GM19438 (cell line): Measurements from ENCODE around the gene ZNF813.
"Not testable (repeated sequence)": the region's sequence is repeated elsewhere in the genome, so short reads cannot be mapped to it uniquely, and the experiment has no call there.

Experiments used
- ATAC-seq: cut with Tn5 transposase; IDR thresholded peaks from one replicate; pipeline ENCODE4 v1.9.1; 2021; ENCODE audit warnings: low read depth; ENCODE audit not compliant: unreplicated experiment

ZNF813 gene

DNA sequence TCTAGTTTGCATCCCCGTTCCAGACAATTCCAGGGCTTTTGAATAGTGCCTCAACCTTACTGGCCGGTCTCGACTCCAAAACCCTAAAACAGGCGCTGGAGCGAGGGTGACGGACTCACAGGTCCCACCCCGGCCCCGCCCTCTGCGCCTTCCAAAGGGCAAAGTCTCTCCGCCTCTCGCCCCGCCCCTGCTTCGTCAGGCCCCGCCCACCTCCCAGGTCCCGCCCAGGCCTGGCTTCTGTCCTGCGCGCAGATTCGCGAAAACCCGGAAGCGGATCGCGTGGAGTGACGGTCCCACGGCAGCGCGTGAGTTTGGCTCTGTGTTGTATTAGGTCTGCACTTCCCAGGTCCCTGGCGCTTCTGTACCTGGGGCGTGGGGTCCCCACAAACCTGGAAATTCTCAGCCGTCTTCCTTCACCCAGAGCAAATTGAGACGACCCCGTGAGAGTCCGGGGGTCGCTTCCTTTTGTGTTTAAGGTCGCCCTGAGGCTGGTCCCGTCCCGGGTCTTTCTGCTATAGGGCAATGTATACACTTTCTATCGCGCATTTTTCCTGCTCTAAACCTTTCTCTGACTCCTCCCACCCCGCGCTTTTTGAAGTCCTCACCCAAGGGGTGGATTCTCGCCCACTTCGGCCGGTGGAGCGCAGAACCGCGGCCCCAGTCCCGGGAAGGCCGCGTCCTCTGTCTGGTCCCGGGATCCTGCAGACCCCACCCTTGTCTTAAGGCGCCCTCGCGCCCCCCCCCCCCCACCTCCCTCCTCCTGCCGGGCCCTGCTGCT is at the start of gene ZNF813:
ZNF813 (plus strand) TSS at position 249 of the 778 bp plus-strand sequence. CDS start 16,090 bp downstream, outside the sequence.
- peak; percentile 84 for ATAC-seq

DNA sequence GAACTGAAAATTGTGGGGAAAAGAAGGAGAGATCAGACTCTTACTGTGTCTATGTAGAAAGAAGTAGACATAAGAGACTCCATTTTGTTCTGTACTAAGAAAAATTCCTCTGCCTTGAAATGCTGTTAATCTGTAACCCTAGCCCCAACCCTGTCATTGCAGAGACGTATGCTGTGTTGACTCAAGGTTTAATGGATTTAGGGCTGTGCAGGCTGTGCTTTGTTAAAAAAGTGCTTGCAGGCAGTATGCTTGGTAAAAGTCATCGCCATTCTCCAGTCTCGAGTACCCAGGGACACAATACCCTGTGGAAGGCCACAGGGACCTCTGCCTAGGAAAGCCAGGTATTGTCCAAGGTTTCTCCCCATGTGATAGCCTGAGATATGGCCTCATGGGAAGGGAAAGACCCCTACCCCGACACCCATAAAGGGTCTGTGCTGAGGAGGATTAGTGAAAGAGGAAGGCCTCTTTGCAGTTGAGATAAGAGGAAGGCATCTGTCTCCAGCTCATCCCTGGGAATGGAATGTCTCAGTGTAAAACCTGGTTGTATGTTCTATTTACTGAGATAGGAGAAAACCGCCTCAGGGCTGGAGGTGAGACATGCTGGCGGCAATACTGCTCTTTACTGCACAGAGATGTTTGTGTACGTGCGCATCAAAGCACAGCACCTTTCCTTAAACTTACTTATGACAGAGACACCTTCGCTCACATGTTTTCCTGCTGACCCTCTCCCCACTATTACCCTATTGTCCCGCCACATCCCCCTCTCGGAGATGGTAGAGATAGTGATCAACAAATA is 46.8 kb upstream of the ZNF813 start:
- not testable (repeated sequence) for ATAC-seq

DNA sequence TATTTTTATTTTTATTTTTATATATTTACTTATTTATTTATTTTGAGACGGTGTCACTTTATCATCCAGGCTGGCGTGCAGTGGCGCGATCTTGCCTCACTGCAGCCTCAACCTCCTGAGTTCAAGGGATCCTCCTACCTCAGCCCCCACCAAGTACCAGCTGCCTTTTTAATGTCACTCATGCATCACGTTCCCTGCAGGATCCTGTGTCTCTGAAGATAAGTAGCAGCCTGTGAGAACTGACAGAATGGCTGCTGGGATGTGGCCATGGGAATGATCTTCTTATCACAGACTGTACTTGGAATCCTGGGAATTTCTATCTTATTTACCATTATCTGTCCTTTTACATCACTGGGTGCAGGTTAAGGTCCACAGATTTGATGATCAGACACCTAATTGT is 45.0 kb upstream of the ZNF813 start:
- ATAC-seq: no peak

DNA sequence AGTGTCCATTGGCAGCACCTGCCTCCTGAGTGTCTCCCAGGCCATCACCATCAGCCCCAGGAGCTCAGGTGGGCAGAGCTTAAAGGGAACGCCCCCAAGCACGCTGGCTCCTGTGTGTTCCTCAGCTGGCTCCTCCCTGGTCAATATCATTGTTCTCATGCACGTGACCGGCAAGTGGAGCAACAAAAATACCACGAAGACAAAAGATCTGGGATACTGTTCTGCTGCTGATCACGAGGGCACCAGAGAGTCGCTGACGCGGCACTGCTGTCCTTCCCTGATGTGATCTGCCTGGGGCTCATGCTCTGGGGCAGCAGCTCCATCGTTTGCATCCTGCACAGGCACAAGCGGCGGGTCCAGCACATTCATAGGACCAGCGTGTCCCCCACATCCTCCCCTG is 44.5 kb upstream of the ZNF813 start:
- ATAC-seq: not testable (repeated sequence)

DNA sequence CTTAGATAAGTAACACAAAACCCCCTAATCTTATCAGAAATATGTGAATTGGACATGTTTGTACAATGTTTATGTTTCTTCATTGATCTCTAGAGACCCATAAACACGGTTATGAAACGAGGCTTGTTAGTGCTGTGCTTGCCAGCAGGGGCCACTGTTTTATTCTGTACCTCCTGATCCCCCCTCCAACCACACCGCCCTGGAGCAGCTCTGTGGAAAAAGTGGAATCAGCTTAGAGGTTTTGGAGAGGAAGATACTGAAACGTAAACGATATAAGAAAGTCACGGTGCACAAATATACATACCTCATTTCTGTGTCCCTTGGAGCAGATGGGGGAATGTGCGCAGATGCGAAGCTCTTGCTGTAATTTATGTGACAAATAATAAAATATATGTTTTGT is 43.9 kb upstream of the ZNF813 start:
- not testable (repeated sequence) for ATAC-seq

DNA sequence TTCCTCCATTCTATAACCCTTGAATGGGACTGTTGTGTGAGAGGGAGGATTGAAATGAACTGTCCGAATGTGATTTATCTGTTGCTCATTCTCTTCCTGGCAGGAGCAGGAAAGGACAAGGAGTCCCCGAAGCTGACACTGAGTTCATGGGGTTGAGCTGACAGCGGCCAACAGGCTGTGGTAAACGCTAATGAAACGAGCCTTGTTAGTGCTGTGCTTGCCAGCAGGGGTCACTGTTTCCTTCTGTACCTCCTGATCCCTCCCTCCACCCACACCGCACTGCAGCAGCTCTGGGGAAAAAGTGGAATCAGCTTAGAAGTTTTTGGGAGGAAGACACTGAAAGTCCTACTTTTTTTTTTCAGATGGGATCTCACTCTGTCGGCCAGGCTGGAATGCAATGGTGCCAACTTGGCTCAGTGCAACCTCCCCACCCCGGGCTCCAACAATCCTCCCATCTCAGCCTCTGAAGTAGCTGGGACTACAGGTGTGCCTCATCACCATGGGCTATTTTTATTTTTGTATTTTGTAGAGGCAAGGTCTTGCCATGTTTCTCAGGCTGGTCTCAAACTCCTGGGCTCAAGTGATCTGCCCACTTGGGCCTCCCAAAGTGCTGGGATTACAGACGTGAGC is 42.5 kb upstream of the ZNF813 start:
- no peak for ATAC-seq

DNA sequence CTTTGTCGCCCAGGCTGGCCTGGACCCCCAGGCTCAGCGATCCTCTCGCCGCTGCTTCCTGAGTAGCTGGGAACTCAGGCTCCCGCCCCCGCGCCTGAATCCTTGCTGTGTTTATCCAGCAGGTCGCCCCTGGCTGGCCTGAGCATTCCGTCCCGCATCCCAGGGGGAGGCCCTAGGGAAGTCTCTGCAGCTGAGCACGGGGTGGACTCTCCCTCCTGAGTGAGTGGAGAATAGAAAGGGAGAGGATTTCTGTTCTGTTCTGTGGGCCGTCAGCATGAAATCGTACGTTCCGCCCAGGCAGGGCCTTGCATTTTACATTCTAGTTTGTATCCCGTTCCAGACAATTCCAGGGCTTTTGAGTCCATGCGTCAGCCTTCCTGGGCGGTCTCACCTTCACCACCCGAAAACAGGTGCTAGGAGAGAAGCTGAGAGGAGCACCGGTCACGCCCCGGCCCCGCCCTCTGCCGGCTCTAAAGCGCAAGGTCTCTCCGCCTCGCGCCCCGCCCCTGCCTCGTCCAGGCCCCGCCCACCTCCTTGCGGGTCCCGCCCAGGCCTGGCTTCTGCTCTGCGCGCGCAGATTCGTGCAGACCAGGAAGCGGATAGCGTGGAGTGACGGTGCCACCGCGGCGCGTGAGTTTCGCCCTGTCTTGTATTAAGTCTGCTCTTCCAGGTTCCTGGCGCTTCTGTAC is 36.0 kb upstream of the ZNF813 start, which contains the start of gene ZNF761:
ZNF761 (plus strand) TSS at position 586 of the 689 bp plus-strand sequence. CDS start 15,285 bp downstream, outside the sequence.
- peak; percentile 97 for ATAC-seq

DNA sequence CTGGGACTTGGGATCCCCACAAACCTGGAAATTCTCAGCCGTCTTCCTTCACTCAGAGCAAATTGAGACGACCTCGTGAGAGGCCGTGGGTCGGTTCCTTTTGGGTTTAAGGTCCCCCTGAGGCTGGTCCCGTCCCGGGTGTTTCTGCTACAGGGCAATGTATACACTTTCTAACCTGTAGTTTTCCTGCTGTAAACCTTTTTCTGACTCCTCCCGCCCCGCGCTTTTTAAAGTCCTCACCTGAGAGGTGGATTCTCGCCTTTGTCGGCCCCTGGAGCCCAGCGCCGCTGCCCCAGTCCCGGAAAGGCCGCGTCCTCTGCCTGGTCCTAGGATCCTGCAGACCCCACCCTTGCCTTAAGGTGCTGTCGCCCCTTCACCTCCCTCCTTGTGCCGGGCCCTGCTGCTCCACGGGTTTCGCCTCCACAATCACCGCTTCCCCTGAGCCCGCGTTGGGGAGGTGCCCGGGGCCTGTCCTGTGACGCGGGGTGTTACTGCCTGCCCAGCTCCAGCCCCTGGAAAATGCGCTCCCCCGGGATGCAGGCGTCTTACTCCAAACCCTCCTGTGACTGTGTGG is 35.4 kb upstream of the ZNF813 start:
- ATAC-seq: peak; percentile 19

DNA sequence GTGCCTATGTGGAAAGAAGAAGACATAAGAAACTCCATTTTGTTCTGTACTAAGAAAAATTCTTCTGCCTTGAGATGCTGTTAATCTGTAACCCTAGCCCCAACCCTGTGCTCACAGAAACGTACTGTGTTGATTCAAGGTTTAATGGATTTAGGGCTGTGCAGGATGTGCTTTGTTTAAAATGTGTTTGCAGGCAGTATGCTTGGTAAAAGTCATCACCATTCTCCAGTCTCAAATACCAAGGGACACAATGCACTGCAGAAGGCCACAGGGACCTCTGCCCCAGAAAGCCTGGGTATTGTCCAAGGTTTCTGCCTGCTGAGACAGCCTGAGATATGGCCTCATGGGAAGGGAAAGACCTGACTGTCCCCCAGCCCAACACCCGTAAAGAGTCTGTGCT is 23.7 kb upstream of the ZNF813 start:
- not testable (repeated sequence) for ATAC-seq

DNA sequence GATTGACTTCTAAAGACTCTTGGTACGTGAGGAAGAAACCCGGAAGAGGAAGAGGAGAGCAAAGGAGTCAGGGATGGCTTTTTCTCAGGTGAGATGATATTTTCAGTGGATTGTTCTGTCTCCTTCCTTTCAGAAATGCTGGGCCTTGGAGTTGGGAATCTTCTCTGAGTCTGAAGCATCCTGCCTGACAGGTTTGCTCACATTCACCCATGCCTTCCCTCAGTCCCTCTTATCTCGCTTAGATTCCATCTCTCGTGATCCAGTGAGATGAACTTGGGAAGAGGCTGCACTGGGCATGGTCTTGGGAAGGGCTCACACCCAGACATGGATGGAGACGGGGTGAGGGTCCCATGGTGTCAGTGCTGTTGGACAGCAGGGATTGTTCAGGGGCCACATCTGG is 20.3 kb upstream of the ZNF813 start:
- not testable (repeated sequence) for ATAC-seq

DNA sequence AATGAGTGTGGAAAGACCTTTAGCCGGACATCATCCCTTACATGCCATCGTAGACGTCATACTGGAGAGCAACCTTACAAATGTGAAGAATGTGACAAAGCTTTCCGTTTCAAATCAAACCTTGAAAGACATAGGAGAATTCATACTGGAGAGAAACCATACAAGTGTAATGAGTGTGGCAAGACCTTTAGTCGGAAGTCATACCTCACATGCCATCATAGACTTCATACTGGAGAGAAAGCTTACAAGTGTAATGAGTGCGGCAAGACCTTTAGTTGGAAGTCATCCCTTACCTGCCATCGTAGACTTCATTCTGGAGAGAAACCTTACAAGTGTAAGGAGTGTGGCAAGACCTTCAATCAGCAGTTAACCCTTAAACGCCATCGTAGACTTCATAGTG is 11.7 kb upstream of the ZNF813 start:
- ATAC-seq: no peak

DNA sequence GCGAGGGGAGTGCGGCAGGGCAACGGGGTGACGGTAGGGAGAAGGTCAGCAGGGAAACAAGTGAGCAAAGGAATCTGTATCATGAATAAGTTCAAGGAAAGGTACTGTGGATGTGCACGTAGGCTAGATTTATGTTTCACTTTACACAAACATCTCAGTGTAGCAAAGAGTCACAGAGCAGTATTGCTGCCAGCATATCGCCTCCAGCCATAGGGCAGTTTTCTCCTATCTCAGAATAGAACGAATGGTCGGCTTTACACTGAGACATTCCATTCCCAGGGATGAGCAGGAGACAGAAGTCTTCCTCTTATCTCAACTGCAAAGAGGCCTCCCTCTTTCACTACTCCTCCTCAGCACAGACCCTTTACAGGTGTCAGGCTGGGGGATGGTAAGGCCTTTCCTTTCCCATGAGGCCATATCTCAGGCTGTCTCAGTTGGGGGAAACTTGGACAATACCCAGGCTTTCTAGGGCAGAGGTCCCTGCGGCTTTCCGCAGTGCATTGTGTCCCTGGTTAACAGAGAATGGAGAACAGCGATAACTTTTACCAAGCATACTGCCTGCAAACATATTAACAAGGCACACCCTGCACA is 7.3 kb upstream of the ZNF813 start:
- ATAC-seq: not testable (repeated sequence)

DNA sequence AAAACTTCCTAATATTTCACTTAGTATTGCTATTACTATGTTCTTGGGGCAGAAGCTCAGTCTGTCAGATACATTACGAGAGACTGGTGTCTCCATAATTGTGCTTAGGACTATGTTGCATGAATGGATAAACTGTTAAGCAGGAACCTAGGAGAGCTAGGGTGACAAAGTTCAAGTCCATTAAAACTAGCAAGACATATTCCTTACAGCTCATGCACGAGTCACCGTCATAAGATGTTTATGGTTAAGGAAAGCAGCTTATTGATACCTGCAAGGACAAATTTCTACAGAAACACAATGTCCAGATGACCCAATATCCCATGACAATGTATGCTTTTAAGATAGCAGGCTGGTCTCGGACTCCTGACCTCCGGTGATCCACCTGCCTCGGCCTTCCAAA is 5.7 kb upstream of the ZNF813 start:
- ATAC-seq: no peak

DNA sequence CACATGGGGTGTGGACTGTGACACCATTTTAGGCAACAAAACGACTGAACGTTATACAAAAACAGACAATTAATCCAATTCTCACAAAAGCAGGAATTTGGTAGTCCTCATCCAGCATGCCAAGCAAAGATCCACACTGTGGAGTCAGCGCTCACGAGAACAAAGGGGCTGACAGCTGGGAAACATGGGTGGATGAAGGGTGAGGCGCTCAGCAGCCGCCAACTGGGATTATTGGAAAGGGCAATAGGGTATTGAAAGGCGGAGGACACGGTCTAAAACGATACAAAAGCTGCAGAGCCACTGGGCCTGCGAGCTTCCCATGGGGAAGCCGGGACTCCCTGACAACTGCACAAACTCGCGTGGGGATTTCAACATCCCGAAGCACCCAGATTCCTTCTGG is 4.7 kb upstream of the ZNF813 start:
- no peak for ATAC-seq

DNA sequence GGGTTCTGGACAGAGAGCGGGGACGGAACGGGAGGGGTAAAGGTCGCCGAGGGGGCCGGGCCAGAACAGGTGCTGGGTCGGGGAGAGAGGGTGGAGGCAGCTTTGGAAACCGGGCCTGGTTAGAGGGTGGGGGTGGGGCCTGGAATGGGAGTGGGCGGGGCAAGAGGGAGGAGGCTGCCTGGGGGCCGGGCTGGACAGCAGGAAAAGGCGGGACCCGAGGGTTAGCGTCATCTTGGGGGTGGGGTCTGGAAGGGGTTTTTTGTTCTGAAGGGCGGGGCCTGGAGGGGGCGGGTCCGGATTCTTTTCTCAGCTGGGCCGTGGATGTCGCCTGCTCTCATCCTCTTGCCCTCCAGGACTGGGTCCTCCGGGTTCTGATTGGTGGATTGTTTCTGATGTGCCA is 4.3 kb upstream of the ZNF813 start:
- ATAC-seq: no peak

DNA sequence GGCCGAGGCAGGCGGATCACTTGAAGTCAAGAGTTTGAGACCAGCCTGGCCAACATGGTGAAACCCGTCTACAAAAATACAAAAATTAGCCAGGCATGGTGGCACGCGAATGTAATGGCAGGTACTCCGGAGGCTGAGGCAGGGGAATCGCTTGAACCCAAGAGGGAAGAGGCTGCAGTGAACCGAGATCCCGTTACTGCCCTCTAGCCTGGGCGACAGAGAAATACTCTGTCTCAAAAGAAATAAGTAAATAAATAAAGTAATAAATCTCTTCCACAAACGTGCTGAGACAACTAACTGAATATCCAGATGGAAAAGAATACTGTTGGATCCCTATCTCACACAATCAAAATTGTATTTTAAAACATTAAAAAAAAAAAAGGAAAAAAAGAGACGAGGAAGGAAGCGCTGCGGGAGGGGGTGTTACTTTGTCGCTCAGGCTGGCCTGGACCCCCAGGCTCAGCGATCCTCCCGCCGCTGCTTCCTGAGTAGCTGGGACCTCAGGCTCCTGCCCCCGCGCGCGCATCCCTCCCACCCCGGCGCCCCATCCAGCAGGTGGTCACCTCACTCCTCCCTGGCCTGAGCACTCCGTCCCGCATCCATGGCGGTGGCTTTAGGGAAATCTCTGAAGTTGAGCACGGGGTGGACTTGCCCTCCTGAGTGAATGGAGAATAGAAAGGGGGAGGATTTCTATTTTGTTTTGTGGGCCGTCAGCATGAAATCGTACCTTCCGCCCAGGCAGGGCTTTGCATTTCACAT is 628 bp upstream of the ZNF813 start:
- ATAC-seq: peak; percentile 27

DNA sequence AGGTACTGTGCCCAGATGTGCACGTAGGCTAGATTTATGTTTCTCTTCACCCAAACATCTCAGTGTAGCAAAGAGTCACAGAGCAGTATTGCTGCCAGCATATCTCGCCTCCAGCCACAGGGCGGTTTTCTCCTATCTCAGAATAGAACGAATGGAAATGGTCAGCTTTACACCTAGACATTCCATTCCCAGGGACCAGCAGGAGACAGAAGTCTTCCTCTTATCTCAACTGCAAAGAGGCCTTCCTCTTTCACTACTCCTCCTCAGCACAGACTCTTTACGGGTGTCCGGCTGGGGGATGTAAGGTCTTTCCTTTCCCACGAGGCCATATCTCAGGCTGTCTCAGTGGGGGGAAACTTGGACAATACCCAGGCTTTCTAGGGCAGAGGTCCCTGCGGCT is 1.1 kb downstream of the ZNF813 start:
- not testable (repeated sequence) for ATAC-seq

DNA sequence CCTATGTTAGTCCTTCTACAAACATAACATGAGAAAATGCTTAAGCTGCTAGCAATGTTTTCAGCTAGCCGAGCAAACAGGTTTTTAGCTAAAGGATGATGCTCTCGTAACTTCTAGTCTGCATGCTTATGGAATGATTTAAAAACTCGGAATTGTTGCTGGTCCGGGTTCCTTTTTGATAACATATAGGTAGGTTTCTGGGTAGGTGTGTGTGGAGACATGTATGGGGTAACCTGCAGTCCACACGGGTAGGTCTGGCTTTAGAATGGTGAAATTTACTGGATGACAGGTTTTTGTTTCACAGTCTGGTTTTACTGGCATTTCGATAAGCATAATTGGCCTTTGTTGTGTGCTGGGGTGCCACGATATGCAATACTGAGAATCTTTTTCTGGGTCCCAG is 4.4 kb downstream of the ZNF813 start:
- no peak for ATAC-seq

DNA sequence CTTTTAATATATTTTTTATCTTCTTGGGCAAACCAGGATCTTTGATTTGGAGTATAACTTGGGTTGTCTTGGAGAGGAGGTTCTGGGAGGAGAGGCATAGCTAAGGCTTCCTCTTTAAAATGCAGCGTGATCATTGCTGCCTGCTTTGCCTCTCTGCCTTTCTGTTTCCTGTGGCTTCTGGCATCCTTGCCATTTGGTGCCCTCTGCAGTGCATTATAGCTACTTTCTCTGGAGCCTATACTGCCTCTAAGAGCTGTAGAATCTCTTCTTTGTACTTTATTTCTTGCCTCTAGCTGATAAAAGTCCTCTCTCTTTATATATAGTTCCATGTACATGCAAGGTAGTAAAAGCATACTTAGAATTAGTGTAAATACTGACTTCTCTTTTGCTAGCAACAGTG is 7.3 kb downstream of the ZNF813 start:
- not testable (repeated sequence) for ATAC-seq
